BJ (cell line): ENCODE results near the gene TTLL10. TPM values are rescaled to one million over a fixed set of nuclear protein-coding genes. Genes with fewer than 3 reads are reported as not detected.

Experiments
- CTCF ChIA-PET: fragments of 350-600 bp; formaldehyde crosslinking; extraction: SDS; loops from one replicate; lab custom pipeline; 2021; ENCODE audit warnings: antibody characterized with exemption, inconsistent platforms; lab: Yijun Ruan, JAX
- POLR2A ChIA-PET: fragments of 300-600 bp; sonication (Branson Sonifier 250); formaldehyde crosslinking; extraction: SDS; loops from one replicate; lab custom pipeline; 2021; ENCODE audit warnings: antibody characterized with exemption; lab: Charles Lee
- DNase-seq: peaks from one replicate; pipeline ENCODE4 v3.0.0-alpha.2; 2011; ENCODE audit warnings: low read depth
- H3K27me3 ChIP-seq: 2 replicates; pipeline ENCODE4 v1.6.0; 2011; ENCODE audit warnings: low read length; ENCODE audit not compliant: control insufficient read depth, insufficient read depth
- H3K36me3 ChIP-seq: 2 replicates; pipeline ENCODE4 v1.5.1; 2011; ENCODE audit warnings: low read length; ENCODE audit not compliant: control insufficient read depth, insufficient read depth
- H3K4me3 ChIP-seq: 2 replicates; pipeline ENCODE4 v1.5.1; 2011; ENCODE audit warnings: low read depth, mild to moderate bottlenecking, control low read depth, low read length
- polyA plus RNA-seq: library from polyadenylated mRNA; depleted of rRNA; stranded (reverse); fragments of >200 nt; gene quantifications from 2 replicates; pipeline ENCODE4 v1.2.3, GENCODE V29; 2011
- TF ChIP-seq, protein P1 (sequence below): IDR thresholded peaks from 2 replicates; pipeline ENCODE4 v1.5.1; 2011; ENCODE audit warnings: low read depth, mild to moderate bottlenecking, control low read depth, inconsistent platforms, low read length, moderate library complexity; ENCODE audit not compliant: insufficient read depth

Gene TTLL10
- polyA plus RNA-seq, 1 experiment: not detected

DNA sequence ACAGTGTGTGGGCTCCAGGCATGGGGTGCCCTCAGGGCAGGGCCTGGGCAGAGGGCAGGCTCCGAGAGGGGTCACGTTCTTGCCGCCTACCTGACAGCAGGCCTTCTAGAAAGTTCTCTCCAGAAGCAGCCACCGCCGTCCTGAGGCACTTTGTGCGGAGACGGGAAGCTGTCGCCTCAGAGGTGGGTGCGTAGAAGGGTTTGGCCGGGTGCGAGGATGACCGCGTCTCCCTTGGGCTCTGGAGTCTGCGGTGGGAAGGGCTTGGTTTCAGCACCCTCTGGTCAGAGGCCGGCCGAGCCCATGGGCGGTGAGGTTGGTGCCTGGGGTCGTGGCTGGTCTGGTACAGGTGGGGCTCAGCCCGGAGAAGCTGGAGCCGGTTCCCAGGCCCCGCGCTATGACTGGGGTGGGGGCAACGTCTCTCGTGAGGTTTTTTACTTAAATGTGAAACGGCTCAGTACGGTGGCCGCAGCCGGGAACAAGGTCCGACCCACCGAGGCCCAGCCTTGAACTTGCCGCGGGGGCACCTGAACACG lies 10.1 kb upstream of the TTLL10 start:
- DNase-seq: no peak
- peaks cover 4% of the 10 kb centered on the region for H3K27me3 ChIP-seq
- H3K4me3 ChIP-seq: no peak overlapping the region
- ChIA-PET CTCF (no interaction called here), POLR2A (no interaction called here)
- no peaks in the 10 kb centered on the region for H3K36me3 ChIP-seq
- TF ChIP-seq, protein P1, sequence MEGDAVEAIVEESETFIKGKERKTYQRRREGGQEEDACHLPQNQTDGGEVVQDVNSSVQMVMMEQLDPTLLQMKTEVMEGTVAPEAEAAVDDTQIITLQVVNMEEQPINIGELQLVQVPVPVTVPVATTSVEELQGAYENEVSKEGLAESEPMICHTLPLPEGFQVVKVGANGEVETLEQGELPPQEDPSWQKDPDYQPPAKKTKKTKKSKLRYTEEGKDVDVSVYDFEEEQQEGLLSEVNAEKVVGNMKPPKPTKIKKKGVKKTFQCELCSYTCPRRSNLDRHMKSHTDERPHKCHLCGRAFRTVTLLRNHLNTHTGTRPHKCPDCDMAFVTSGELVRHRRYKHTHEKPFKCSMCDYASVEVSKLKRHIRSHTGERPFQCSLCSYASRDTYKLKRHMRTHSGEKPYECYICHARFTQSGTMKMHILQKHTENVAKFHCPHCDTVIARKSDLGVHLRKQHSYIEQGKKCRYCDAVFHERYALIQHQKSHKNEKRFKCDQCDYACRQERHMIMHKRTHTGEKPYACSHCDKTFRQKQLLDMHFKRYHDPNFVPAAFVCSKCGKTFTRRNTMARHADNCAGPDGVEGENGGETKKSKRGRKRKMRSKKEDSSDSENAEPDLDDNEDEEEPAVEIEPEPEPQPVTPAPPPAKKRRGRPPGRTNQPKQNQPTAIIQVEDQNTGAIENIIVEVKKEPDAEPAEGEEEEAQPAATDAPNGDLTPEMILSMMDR: no peak

DNA sequence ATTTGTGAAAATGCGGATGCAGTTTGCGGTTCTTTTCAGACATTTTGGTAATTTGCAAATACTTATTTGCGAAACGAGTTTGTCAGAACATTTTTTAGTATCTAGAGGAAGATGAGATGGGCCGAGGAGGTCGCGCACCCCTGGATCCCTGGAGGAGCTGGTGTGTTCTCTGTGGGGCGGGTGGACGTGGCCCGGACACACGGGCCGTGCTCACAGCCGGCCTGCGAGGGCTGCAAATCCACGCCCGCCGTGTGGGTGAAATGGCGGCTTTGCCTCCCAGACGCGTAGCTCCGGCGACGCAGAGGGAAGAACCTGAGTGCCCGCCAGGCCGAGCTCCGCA lies 9.3 kb upstream of the TTLL10 start:
- no peak overlapping the region for H3K4me3 ChIP-seq
- ChIA-PET POLR2A (no interaction called here), CTCF (no interaction called here)
- no peak for DNase-seq
- TF ChIP-seq, protein P1: no peak
- peaks cover 4% of the 10 kb centered on the region for H3K27me3 ChIP-seq
- H3K36me3 ChIP-seq: no peaks in the 10 kb centered on the region

DNA sequence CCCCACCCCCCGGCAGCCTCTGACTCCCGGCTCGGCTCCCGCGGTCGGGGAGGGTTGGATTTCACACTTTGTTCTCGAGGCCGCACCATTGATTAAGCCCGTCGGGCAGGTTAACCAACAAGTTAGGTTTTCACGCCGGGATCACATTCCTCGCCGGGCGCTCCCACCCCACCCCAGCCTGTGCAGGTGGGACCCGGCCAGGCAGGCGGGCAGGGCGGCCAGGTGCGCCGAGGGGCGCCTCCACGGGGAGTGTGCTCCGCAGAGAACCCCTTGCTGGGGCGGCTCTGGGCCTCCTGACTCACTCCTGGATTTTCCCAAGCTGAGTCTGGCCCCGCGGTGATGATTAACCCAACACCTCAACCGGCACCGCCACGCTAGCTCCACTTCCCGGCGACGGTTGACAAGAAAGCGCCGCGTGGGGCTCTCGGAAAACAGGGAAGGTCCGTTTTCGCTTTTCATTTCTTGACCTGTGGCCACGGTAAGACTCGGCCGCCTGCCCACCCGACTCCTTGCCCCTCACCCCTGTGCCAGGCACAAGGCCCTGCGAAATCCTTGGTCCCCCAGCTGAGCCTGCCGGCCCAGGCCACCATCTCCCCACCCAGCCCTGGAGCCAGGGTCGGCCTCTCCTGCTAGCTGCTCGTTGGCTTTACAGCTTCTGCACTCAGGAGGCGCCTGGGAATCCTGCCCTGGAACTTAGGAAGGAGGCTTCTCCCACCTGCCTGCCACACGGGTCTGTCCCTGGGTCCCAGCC lies 8.8 kb upstream of the TTLL10 start:
- DNase-seq: no peak
- CTCF ChIA-PET: interaction anchor here (1.5 kb wide), 1 partner anchor 42 kb away, joined by 5 read pairs; no protein-coding TSS in a partner anchor
- Histone ChIP-seq H3K4me3 (no peak overlapping the region), H3K36me3 (no peaks in the 10 kb centered on the region), H3K27me3 (peaks cover 4% of the 10 kb centered on the region)
- TF ChIP-seq, protein P1: no peak
- POLR2A ChIA-PET: no interaction called here

DNA sequence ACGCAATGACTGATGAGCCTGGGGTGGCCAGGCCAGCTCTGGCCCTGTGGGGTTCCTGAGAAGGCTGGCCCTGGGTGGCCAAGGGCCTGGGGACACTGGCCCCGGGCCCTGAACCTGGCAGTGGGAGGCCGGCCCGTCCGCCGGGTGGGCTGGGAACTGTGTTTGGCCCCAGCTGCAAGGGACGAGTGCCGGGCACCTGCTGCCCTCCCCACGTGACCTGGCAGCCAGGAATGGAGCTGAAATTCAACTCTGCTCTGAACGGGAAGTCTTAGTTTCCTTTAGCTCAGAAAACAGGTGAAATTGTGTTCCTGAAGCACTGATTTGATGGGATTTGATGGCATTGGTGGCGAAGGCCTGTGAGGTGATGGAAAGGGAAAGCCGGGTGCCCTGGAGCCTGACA lies 8.2 kb upstream of the TTLL10 start:
- Histone ChIP-seq H3K4me3 (no peak overlapping the region), H3K36me3 (no peaks in the 10 kb centered on the region), H3K27me3 (peaks cover 4% of the 10 kb centered on the region)
- ChIA-PET CTCF (interaction anchor here (1.5 kb wide), 1 partner anchor 43 kb away, joined by 5 read pairs; no protein-coding TSS in a partner anchor), POLR2A (no interaction called here)
- DNase-seq: no peak
- TF ChIP-seq, protein P1: no peak

DNA sequence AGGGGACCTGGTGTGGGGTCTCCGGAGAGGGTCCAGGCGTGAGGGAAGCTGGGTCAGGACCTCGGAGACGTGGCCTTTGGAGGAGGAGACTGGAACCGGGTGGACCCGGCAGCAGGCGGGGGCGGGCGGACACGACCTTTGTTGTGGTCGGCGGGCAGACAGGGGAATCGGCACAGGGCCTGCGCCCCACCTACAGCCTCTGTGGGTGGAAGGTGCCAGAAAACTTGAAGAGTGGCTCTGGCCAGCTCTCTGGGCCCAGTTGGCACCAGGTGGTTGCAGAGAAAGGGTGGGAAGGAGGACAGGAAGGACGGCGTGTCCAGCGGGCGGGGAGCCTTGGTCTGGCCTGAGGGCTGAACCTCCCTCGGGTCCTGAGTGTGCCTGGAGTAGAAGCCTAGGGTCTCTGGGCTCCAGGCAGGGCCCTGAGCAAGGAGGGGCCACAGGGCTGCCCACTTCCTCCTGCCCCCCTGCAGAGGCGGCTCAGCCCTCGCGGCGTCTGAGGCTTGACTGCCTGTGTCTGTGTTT lies 7.7 kb upstream of the TTLL10 start:
- ChIA-PET CTCF (interaction anchor here (1.5 kb wide), 1 partner anchor 43 kb away, joined by 5 read pairs; no protein-coding TSS in a partner anchor), POLR2A (no interaction called here)
- no peak overlapping the region for H3K4me3 ChIP-seq
- TF ChIP-seq, protein P1: no peak
- no peaks in the 10 kb centered on the region for H3K36me3 ChIP-seq
- no peak for DNase-seq
- H3K27me3 ChIP-seq: peaks cover 4% of the 10 kb centered on the region
